CD4-positive, alpha-beta T cell treated with Interleukin-2 at 100 ng/mL for 4 hours (primary cell): Measurements from ENCODE around the gene CASD1.

ENCODE experiments used
- DNase-seq: peaks from one replicate; pipeline ENCODE4 v3.0.0-alpha.2; 2020; ENCODE audit warnings: low spot score

Gene CASD1

DNA sequence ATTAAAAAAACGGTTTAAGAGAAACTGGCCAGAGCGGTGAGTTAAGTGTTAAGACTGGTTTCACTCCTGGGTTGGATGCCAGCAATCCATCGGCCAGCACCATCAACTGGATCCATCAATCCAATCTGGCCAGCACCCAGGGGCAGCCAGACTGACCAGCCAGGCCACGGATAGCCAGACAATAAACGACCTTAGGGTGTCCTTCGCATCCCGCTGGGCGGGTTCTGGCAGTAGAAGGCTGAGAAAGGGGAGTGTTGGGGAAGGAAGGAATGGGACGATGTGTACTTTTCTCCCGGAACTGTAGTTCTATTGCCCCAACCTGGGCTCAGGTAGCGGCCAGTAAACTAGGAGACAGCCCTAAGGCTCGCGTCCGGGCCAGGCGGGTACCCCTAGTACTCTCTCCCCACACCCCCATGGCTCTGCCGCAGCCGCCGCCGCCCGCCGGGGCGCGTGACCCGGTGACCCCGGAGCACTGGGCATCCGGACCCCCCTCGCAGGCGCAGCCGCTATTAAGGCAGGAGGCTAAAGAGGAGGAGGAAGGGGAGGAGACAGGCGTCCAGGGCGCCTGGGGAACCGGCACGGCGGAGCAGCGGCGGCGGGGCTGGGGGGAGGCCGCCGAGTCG, at the start of gene CASD1:
CASD1 (plus strand) TSS at position 546 of the 623 bp plus-strand sequence. CDS start 276 bp downstream, outside the sequence.
- peak; percentile 70 for DNase-seq

DNA sequence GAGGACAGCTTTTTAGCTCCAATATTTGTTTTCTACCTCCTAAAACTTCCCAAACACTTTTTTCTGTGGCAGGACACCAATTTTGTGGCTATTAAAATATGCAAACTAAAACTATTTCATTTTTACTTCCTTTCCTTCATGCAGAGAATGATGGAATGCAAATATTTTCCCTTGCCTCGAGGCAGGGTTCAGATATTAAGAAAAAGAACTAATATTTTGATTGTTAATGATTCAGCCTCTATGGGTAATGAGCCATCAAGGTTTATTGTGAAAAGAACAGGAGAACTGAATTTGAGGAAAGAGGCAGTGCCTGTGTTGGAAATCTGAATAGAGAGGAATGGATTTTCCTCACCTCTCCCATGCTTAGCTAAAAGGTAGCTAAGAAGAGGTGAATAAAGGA, 43.1 kb upstream of the CASD1 start:
- no peak for DNase-seq

DNA sequence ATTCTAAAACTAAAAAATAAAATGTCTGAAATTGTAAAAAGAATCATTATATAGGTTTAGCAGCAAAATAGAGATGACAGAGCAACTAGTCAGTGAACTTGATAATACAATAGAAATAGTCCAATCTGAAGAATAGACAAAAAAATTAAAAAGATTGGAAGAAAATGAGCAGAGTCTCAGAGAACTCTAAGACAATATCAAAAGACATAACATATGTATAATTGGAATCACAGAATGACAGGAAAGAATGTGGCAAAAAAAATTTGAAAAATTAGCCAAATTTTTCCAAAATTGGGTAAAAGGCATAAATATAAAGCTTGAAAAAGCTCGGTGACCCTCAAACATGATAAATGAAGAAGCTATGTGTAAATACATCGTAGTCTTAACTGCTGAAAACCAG, 38.0 kb upstream of the CASD1 start:
- DNase-seq: no peak

DNA sequence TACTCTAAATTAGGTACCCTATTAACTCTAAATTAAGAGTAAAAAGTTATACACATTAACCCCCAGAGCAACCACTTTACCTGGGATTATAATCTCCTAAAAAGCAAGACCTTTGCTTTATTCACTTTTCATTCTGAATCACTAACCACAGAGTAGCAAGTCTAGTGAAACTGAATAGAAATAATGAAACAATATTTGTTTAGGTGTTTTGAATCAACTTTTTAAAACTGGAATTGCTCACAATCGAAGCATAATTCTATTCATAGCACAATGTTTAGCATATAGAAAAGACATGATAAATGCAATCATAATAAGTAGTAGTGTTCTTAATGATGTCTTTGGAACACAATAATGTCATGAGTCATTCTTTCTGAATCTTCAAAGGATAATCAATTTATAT, 37.0 kb upstream of the CASD1 start:
- DNase-seq: no peak

DNA sequence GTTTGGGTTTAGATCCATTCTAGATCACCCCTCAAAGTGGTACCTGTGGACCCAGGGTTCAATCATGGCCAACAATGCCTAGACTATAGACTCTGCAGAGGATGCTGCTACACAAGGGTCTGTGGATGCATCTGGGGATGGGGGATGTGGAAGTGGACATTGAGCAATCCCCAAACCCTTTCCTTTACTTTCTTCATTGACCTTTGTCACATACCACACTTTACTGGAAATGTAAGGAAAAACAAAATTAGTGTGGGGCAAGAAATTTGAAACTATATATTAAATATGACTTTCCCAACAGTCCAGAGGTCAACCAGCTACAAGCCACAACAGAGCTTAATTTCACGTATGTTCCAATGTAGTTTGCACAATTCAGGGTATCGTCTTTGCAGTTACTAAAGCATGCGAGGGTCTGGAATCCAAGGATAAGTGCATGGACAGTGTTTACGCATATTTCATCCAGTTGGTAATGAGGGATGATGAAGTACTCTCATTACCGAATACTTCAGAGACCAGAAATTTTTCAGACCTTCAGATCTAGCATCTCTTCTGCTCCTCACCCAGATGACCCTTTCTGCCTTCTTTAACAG, 33.3 kb upstream of the CASD1 start:
- DNase-seq: no peak

DNA sequence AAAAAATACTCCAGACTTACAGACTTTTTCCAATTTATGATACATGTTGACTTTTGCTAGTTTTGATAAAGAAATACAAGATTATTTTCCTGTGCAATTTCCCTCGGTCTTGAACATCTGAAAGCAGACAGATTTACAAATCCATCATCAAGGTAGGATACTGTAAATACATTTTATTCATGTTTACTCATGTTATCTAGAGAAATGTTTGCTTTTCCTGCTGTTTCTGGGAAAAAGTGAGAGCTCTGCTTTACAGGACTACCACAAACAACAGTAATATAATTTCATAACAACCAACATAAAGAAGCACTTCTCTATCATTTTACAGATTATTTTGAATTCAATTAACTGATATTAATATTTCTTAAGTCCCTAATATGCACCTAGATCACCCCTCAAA, 31.7 kb upstream of the CASD1 start:
- DNase-seq: no peak

DNA sequence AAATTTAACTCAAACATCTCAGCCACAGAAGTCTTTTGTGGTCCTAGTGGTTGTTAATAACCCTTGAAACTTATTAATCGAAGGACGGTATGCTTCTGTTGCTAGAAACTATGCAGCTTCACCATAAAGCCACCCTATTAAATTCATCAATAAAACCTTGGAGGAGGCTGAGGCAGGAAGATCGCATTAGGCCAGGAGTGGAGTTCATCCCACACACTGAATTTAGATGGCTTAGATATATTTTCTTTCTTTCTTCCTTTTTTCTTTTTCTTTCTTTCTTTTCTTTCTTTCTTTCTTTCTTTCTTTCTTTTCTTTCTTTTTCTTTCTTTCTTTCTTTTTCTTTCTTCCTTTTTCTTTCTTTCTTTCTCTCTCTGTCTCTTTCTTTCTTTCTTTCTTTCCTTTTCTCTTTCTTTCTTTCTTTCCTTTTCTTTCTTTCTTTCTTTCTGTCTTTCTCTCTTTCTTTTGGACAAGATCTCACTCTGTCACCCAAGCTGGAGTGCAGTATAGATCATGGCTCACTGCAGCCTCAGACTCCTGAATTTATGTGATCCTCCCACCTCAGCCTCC, 30.9 kb upstream of the CASD1 start:
- no peak for DNase-seq

DNA sequence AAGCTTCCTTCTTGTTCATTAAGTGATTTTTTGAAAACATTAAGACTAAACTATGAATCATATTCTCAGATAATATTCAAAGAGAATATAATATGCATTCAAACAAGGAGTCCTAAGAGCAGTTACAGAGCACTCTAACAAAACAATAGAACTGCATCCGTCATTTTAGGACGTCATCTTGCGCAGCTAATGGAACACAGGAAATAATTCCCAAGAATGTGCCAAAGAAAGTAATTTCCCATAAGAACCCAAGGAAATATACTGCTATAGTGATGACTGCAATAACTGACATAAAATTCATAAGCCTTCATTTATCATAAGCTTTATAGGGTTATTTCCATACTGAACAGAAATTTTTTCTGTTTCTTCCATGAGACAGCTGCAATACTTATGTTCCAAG, 28.3 kb upstream of the CASD1 start:
- no peak for DNase-seq

DNA sequence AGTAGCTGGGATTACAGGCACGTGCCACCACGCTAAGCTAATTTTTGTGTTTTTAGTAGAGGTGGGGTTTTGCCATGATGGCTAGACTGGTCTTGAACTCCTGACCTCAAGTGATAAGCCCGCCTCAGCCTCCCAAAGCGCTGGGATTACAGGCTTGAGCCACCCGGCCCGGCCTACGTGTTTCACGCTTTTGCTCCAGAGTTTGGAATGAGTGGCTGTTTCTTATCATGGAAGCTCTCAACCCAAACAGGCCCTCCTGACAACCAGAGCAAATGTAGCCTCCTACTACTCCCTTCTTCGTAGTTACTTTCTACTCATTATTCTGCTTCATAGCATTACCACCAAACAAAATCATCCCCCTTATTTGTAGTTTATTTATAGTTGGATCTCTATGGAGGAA, 26.8 kb upstream of the CASD1 start:
- no peak for DNase-seq

DNA sequence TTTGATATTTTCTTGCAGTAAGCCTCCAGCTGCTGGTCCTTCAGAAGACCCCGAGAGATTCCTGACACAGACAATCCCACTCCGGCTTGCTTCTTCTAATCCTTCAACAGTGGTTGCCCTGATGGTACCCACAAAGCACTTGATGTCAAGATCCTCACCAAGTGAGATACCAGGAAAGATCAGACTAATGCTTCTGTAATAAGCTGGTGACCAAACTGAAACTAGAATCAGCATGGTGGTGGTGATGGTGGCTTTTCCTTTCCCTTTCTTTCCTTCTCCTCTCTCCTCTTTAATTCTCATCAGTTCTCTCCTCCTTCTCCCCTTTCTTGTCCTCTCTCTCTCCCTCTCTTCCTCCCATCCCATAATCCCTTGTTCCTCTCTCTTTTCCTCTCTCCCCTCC, 25.8 kb upstream of the CASD1 start:
- DNase-seq: no peak

DNA sequence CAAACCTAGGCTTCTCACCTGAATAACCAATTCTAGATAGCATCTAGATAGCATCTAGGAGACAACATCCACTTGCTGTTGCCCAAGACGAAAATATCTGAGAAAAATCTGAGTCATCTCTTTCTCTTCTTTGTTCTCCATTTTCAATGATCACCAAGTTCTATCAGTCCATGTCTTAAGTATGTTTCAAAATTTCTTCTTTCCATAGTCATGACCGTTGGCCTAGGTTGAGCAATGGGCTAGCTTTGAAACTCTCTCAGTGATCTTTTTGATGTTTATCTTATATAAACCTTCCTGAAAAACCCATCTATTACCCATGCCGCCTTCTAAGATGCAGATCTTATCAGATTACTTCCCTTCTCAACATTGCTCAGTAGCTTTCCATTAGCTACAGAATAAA, 23.4 kb upstream of the CASD1 start:
- DNase-seq: no peak

DNA sequence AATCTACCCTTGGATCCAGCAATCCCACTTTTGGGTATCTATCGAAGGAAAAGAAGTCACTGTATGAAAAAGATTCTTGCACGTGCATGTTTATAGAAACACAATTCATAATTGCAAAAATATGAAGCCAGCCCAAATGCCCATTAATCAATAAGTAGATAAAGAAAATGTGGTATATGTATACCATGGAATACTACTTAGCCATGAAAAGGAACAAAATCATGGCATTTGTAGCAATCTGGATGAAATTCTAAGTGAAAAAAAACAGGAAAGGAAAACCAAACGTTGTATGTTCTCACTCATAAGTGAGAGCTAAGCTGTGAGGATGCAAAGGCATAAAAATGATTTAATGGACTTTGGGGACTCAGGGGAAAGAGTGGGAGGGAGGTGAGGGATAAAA, 18.2 kb upstream of the CASD1 start:
- DNase-seq: no peak

DNA sequence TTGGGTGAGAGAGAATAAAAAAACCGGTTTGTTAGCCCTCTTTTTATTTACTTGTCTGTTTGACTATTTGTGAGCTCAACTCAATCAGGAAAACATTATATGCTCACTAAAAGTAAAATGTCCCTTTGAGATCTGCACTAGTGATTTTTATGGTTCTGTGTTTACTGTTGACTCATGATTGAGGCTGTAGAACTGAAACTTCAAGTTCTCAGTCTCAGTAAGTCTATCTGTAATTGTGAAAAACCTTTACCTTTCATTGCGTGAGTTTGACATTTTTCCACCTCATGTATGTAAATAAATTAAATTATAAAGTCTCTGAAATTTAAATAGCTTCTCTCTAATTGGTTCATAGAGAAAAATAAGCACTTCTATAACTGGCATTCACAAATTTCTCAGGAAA, 17.0 kb upstream of the CASD1 start:
- no peak for DNase-seq

DNA sequence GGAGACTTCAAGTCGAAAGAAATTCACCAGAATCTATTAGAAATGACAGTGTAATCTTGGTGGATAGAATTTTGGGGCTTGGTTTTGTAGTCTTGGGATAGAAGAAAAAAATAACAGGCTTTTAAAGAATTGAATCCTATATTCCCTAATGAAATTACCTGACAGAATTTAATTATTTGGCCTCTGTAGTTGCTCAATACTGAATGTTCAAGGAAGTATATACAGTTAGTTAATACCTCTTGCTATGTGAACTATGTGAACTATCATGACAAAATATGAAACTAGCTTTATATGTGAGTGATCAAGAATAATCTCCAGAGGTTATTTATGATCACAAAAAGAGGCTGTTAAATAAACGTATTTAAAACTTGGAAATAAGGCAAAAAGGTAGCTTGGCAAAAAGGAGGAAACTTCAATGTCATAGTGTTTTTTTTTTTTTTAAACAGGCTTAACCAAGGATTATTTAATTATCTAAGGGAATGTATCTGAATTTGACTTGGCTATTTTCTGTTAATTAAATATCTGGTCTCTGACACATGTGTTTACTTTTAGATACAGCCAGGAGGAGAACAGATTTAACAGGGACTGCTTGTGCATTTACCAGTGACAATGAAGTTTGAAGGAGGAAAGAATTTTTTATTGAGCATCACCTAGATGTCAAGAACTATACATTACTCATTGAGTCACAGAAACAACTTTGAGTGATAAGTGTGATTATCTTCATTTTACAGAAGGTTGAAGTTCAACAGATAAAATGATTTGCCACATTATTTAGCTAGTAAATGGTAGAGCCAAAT, 11.5 kb upstream of the CASD1 start:
- no peak for DNase-seq

DNA sequence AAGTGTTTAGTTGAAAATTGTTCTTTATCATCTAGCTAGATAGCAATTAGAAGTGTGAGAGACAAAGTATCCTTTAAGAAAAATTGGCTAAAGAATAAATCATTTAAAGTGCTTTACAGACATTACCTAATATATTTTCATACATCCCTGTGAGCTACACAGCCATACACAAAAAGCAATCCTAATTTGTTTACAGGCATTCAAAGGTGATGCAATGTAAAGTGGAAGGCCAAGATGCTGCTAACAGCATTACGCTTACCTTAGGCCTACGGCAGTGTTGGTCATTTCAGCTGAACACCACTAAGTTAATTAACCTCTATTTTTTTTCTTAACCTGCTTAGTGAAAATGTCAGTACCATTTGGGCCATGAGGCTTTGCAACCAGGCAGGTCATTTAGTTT, 10.7 kb upstream of the CASD1 start:
- no peak for DNase-seq

DNA sequence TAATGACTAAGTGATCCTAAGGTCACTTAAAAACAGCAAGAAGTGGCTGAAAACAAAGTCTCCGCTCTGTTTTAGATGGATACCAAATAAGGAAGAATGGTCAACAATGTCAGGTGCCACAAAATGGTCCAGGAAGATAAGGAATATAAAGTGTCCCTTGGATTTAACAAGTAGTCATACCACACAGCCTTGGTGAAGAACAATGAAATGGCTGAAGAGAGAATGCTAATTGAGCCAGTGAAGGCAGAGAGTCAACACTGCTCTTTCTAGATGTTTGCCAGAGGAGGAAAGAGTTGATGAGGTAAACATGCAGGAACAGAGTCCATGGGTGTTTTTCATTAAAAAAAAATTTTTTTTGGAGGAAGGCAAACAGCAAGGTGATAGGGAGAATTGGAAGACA, 2.1 kb upstream of the CASD1 start:
- DNase-seq: no peak

DNA sequence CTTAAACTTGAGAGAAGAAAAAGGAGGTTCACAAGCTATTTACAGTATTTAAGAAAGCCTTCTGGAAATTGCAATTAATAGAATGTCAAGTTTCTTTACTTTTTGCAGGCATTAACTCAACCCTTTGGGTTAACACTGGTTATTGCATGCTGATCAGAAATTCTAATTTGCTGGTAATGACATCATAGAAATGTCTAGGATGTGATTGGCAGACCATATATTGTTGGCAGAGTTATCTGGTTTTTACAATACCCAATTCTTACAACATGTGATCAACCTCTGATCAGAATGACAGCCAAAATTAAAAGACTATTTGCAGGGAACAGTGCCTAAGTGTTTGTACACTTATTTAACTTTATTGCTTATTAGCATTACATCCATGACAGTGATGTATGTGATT, 1.6 kb upstream of the CASD1 start:
- no peak for DNase-seq

DNA sequence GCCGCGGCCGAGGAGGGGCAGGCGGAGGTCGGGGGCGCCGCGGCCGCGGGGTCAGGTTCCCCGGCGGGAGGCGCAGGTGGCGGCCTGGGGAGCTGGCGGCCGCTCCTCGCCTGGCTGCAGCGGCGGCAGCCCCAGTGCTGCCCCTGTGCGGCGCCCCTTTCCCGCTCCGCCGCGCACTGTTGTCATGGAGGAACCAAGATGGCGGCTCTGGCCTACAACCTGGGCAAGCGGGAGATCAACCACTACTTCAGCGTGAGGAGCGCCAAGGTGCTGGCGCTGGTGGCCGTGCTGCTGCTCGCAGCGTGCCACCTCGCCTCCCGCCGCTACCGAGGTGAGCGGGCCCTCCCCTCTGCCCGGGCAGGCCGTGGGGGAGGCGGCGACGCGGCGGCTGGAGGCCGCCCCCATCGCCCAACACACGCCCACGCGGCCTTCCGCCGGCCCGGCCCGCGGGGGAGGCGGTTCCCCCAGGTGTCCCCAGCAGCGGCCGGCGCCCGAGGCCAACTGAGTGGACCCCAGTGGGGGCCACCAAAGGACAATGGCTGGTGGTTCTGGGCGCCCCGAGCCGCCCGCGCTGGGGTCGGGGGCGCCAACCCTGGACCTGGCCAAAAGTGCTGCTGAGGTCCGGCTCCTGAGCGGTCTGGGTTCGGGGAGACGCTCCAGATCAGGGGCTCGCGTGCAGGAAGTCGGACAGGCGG, 425 bp downstream of the CASD1 start:
- DNase-seq: peak; percentile 63

DNA sequence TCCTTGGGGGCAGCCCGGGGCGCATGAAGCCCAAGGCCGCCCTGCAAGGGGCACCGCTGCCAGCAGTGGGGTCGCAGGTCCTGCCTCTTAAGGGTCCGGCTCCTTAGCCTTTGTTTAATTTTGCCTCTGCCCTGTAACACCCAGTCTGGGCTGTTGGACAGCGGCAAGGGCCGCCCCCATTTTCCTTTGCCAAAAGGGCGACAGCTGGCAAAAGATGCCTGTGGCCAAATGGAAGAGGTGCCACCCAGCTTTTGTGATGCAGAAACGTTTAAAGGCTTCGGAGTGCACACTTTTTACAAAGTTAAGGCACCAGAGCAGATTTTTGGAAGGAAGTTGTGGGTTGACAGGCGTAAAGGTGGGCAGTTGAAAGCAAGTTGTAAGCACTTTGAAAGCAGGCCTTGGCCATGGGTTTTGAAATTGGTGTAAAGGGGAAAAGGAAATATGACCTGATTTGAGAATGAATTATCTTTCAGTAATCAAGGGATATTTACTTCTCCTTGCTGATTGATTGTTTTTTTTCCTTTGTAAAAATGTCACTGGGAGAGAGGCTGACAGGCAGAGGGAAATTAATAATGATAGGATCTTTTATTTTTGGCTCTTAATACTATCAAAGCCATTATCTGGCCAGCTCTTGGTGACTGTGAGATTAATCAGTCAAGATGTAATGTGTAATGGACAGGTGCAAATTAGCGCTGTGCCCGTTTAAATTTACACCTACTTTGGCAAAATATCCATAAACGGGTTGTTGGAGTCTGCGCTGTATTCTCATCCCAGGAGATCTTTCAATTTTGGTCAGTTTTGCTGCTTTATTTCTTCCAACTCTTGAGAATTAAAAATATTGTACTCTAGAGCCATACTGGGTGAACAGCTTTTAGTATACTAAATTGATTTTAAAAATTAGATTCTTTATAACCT, 1.2 kb downstream of the CASD1 start:
- peak; percentile 35 for DNase-seq

DNA sequence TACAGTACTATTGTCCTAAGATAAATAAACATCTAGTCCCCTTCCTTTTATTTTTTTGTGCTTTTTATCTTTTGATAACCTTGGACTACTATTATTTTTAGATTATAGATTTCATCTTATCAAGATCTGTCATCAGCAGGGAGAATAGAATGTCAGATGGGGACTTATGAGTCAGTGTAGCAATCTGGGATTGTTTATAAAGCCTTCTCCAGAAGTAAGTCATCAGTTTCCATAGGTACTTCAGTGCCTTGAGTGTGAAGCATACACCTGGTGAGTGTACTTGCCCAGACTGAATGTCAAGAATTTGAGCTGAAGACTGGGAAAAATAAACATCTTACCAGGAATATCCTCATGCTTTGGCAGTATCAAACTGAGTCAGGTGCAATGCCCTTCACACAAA, 2.1 kb downstream of the CASD1 start:
- no peak for DNase-seq

DNA sequence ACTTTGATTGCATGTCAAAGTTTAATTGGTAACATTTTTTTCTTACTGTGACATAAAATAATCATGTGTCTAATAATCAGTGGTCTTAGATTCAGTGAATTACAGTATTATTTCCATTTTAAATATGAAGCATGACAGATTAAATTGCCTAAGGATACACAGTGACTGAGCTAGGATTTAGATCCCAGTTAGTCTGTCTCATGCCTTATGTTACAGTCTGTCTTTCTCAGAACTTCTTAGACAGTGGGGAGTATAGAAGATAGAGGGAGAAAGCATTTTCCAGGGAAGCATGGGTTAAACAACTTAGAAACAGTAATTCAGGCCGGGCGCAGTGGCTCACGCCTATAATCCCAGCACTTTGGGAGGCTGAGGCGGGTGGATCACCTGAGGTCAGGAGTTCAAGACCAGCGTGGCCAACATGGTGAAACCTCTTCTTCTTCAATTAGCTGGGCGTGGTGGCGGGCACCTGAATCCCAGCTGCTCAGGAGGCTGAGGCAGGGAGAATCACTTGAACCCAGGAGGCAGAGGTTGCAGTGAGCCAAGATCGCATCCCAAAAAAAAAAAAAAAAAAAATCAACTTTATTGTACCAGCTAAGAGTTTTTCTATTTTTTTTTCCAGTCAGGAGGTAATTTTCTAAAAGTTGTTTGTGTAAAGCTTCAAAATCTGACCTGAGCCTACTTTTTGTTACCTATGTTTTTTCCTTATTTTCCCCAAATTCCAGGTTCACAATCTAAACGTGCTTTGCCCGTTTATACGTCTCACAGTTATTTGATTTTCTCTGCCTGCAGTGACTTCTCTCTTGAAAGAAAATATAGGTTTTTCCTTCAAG, 3.3 kb downstream of the CASD1 start:
- DNase-seq: no peak
